ENCODE measurements around the gene DHX16. TPM values are rescaled to one million over a fixed set of nuclear protein-coding genes. Genes with fewer than 3 reads are reported as not detected.

The DHX16 gene
- 24.8 to 29.7 TPM (median 29.0 TPM) in 5 replicates for total RNA-seq (2022; extraction: Qiagen RNA extraction; ENCODE audit: low read depth)

GRCh38 chr6:30672445-30673253, at the start of gene DHX16:
Gene DHX16, minus strand, starts transcription at chr6:30673006. Its CDS starts 165 bp downstream, at chr6:30672841.

GRCh38 chr6:30719791-30720737, 47.3 kb upstream of the DHX16 start, which contains the start of gene TUBB:
Gene TUBB, plus strand, starts transcription at chr6:30720352. Its CDS starts 155 bp downstream, at chr6:30720507.

GRCh38 chr6:30717129-30717844, 44.5 kb upstream of the DHX16 start, which contains the start of gene MDC1:
Gene MDC1, minus strand, starts transcription at chr6:30717281. Its CDS starts 2,106 bp downstream, at chr6:30715175.

GRCh38 chr6:30690403-30691207, 17.8 kb upstream of the DHX16 start, which contains the start of gene NRM:
Gene NRM, minus strand, starts transcription at chr6:30690984. Its CDS starts 10 bp downstream, at chr6:30690974.

GRCh38 chr6:30686009-30686907, 13.5 kb upstream of the DHX16 start, which contains the start of gene PPP1R18:
Gene PPP1R18, minus strand, starts transcription at chr6:30686645. Its CDS starts 627 bp downstream, at chr6:30686018.

GRCh38 chr6:30646450-30647241, 26.2 kb downstream of the DHX16 start, which contains the start of gene C6orf136:
Gene C6orf136, plus strand, starts transcription at chr6:30647133. Its CDS starts 99 bp downstream, at chr6:30647232.

GRCh38 chr6:30626484-30627366, 46.1 kb downstream of the DHX16 start, which contains the start of gene ATAT1:
Gene ATAT1, plus strand, starts transcription at chr6:30626874.

GRCh38 chr6:30617565-30618269, 55.1 kb downstream of the DHX16 start, which contains the start of gene MRPS18B:
Gene MRPS18B, plus strand, starts transcription at chr6:30617840. Its CDS starts 26 bp downstream, at chr6:30617866.

GRCh38 chr6:30616811-30617564, 55.8 kb downstream of the DHX16 start, which contains the start of gene PPP1R10:
Gene PPP1R10, minus strand, starts transcription at chr6:30617243. Its CDS starts 7,299 bp downstream, at chr6:30609944.

Other genes starting within 250 kb of the DHX16 start
- gene HLA-E, start 183.5 kb downstream of the DHX16 start, total RNA-seq (2022; extraction: Qiagen RNA extraction; ENCODE audit: low read depth): 60.5 to 68.3 TPM (median 64.0 TPM) in 5 replicates
- gene GNL1, start 116.5 kb downstream of the DHX16 start, total RNA-seq (2022; extraction: Qiagen RNA extraction; ENCODE audit: low read depth): 29.4 to 36.9 TPM (median 34.2 TPM) in 5 replicates
- 15.0 to 17.8 TPM (median 15.5 TPM) in 5 replicates for gene PRR3, start 115.7 kb downstream of the DHX16 start, total RNA-seq (2022; extraction: Qiagen RNA extraction; ENCODE audit: low read depth)
- 54.6 to 59.1 TPM (median 55.0 TPM) in 5 replicates for gene ABCF1, start 101.6 kb downstream of the DHX16 start, total RNA-seq (2022; extraction: Qiagen RNA extraction; ENCODE audit: low read depth)
- 26.5 to 49.4 TPM (median 34.1 TPM) in 5 replicates for gene PPP1R10, start 55.8 kb downstream of the DHX16 start, total RNA-seq (2022; extraction: Qiagen RNA extraction; ENCODE audit: low read depth)
- 69.1 to 95.9 TPM (median 73.8 TPM) in 5 replicates for gene MRPS18B, start 55.2 kb downstream of the DHX16 start, total RNA-seq (2022; extraction: Qiagen RNA extraction; ENCODE audit: low read depth)
- 5.1 to 6.7 TPM (median 6.0 TPM) in 5 replicates for gene ATAT1, start 46.1 kb downstream of the DHX16 start, total RNA-seq (2022; extraction: Qiagen RNA extraction; ENCODE audit: low read depth)
- 9.6 to 14.3 TPM (median 13.5 TPM) in 5 replicates for gene C6orf136, start 25.9 kb downstream of the DHX16 start, total RNA-seq (2022; extraction: Qiagen RNA extraction; ENCODE audit: low read depth)
- gene PPP1R18, start 13.6 kb upstream of the DHX16 start, total RNA-seq (2022; extraction: Qiagen RNA extraction; ENCODE audit: low read depth): 45.9 to 52.5 TPM (median 47.2 TPM) in 5 replicates
- gene NRM, start 18.0 kb upstream of the DHX16 start, total RNA-seq (2022; extraction: Qiagen RNA extraction; ENCODE audit: low read depth): 24.4 to 30.4 TPM (median 27.2 TPM) in 5 replicates
- 14.9 to 23.1 TPM (median 18.3 TPM) in 5 replicates for gene MDC1, start 44.3 kb upstream of the DHX16 start, total RNA-seq (2022; extraction: Qiagen RNA extraction; ENCODE audit: low read depth)
- gene TUBB, start 47.3 kb upstream of the DHX16 start, total RNA-seq (2022; extraction: Qiagen RNA extraction; ENCODE audit: low read depth): 879 to 1,021 TPM (median 905 TPM) in 5 replicates
- gene FLOT1, start 69.7 kb upstream of the DHX16 start, total RNA-seq (2022; extraction: Qiagen RNA extraction; ENCODE audit: low read depth): 81.4 to 94.3 TPM (median 88.8 TPM) in 5 replicates
- gene IER3, start 71.5 kb upstream of the DHX16 start, total RNA-seq (2022; extraction: Qiagen RNA extraction; ENCODE audit: low read depth): 129 to 154 TPM (median 152 TPM) in 5 replicates
- gene DDR1, start 211.5 kb upstream of the DHX16 start, total RNA-seq (2022; extraction: Qiagen RNA extraction; ENCODE audit: low read depth): 47.7 to 53.6 TPM (median 49.4 TPM) in 5 replicates
- 17.6 to 20.8 TPM (median 18.6 TPM) in 5 replicates for gene GTF2H4, start 235.2 kb upstream of the DHX16 start, total RNA-seq (2022; extraction: Qiagen RNA extraction; ENCODE audit: low read depth)
- gene VARS2, start 241.2 kb upstream of the DHX16 start, total RNA-seq (2022; extraction: Qiagen RNA extraction; ENCODE audit: low read depth): 10.3 to 14.0 TPM (median 12.2 TPM) in 5 replicates